ENCODE data around the gene PAF1.
"Not testable (repeated sequence)": the region's sequence is repeated elsewhere in the genome, so short reads cannot be mapped to it uniquely, and the experiment has no call there.

Gene PAF1

DNA sequence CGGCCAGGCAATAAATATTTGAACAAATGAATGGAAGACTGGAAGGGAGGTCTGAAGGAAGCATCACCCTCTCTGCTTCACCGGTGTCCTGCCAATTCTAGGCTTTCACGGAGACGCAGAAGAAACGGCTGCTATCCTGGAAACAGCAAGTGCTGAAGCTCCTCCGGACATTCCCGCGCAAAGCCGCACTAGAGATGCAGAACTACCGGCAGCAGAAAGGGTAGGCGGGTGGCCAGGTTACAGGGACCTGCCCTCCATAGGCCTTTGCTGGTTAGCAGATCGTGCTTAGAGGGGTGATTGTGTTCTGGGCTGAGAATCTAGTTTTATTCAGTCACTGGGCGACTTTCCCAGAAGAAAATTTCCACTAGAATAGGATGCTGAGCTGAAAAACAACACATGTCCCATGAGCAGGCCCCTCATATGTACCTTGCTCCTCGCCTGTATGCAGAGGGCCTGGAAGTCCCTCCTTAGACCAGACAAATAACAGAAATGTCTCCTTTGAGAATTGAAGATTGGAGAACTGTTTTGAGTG lies 11.0 kb downstream of the PAF1 start:
- ChIA-PET CTCF (interaction anchor here (0.6 kb wide), 1 partner anchor 25 kb away, joined by 3 read pairs; no protein-coding TSS in a partner anchor), POLR2A (ENCODE audit: low non-redundant PET) (no interaction called here)
- DNase-seq (ENCODE audit: low spot score): no peak
- H3K27ac ChIP-seq: peak overlapping the region; percentile 7; the same call in 1 of the 2 replicates
- TF ChIP-seq CTCF (conservative IDR thresholded peaks at IDR 0.05; ENCODE audit: low read depth): no peak

GRCh38 chr19:39379366-39379765 lies 11.5 kb downstream of the PAF1 start:
- peak overlapping the region; percentile 7; the same call in 1 of the 2 replicates for H3K27ac ChIP-seq
- POLR2A ChIA-PET (ENCODE audit: low non-redundant PET); DNase-seq (ENCODE audit: low spot score): not testable (repeated sequence)
- CTCF ChIA-PET: interaction anchor here (0.6 kb wide), 1 partner anchor 24 kb away, joined by 3 read pairs; no protein-coding TSS in a partner anchor

- POLR2A ChIA-PET (ENCODE audit: low non-redundant PET): no interaction called here
- no peak for DNase-seq (ENCODE audit: low spot score)
- no peak for TF ChIP-seq CTCF (conservative IDR thresholded peaks at IDR 0.05; ENCODE audit: low read depth)
- CTCF ChIA-PET: interaction anchor here (0.6 to 1.2 kb wide), 2 partner anchors 15 to 35 kb away, joined by 3 to 5 read pairs; partner anchors contain the start of gene SAMD4B
- H3K27ac ChIP-seq: peak overlapping the region; percentile 9; the same call in 1 of the 2 replicates
Observed at GRCh38 chr19:39377373-39378362, 13.2 kb downstream of the PAF1 start.

DNA sequence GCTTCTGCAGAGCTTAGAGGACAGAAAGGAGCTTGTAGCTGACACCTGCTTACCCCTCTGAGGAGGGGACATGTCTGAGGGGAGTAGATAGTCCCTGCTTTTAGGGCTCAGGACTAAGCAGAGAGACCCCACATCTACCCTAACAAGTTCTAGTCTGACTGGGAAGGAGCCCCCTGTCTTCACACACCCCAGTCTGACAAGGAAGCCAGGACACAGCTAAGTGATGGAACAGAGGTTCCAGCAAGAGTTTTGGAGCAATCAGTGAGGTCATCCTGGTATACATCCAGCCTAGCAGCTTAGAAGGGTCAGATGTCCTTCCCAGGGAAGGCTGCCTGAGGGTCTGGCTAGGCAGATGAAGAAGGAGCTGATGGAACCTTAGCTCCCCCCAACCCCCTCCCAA lies 15.0 kb downstream of the PAF1 start:
- POLR2A ChIA-PET (ENCODE audit: low non-redundant PET): no interaction called here
- CTCF ChIA-PET: interaction anchor here (0.6 kb wide), 2 partner anchors 30 to 74 kb away, joined by 3 read pairs; no protein-coding TSS in a partner anchor
- no peak overlapping the region; the same call in 1 of the 2 replicates for H3K27ac ChIP-seq
- DNase-seq (ENCODE audit: low spot score): no peak
- no peak for TF ChIP-seq CTCF (conservative IDR thresholded peaks at IDR 0.05; ENCODE audit: low read depth)

DNA sequence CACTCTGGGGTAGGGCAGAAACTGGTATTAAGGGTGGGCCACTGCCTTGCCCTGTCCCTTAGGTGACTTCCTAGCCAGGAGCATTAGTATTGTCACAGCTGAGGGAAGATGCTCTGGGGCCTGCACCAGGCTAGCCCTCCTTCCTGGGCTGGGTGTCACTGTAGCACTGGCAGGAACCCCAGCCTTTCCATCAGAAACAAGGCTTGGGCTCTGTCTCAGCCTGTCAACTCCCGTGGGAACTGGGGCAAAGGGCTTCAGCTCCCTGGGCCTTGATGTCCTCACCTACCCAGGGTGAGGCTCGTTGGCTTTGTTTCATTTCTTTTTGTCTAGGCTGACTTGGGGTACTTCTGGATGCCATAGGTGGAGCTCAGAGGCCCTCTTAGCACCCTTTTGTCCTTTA lies 18.0 kb downstream of the PAF1 start:
- no peak for DNase-seq (ENCODE audit: low spot score)
- H3K27ac ChIP-seq: peak overlapping the region; percentile 89
- CTCF ChIA-PET: no interaction called here

DNA sequence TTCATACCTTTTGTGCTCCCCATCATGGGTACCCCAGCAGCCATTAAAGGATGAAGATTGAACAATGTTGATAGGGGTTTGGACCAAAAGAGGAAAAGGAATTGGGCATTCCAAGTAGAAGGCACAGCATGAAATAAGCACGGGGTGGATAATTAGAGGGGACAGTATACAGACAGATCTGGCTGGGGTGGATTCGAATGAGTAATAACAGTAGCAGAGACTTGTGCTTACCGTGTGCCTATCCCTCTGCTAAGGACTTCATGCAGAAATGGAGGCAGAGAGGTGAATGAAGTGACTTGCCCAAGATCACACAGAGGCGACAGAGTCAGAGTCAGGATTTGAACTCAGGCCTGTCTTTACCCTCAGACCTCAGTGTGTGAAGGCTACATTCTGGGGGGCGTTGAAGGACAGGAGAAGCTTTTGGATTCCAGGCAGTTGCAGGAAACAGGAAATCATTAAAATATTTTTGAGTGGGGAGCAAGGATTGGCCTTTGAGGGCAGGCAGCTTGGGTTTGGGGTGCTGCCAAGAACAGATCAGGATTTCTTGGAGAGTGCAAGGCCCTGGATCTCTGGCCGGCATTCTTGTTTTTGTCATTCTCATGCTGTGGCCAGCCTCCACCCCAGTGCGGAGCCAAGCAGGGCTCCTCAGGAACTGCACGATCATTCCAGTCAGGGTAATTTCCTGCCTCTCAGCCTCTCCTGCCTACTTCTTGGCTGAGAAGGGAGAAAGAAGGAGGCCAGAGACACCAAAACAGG lies 18.7 kb downstream of the PAF1 start:
- peak overlapping the region; percentile 89 for H3K27ac ChIP-seq
- TF ChIP-seq CTCF (conservative IDR thresholded peaks at IDR 0.05; ENCODE audit: low read depth): no peak
- POLR2A ChIA-PET (ENCODE audit: low non-redundant PET): no interaction called here
- CTCF ChIA-PET: no interaction called here
- DNase-seq (ENCODE audit: low spot score): no peak

More for the DNA sequence above, 18.0 kb downstream of the PAF1 start:
- TF ChIP-seq CTCF (conservative IDR thresholded peaks at IDR 0.05; ENCODE audit: low read depth): no peak
- POLR2A ChIA-PET (ENCODE audit: low non-redundant PET): no interaction called here
